Lower leg skin (tissue), 3 donors: ENCODE measurements around the gene PRMT9.

ENCODE experiments used
- CTCF ChIP-seq, 3 donors: fragments of 450-650 bp; IDR thresholded peaks; one replicate each; pipeline ENCODE4 v1.5.1; 2016; ENCODE audit warnings: antibody characterized with exemption in 3 of 3, mild to moderate bottlenecking in 3 of 3, moderate library complexity in 2 of 3
- POLR2A ChIP-seq, 2 donors: fragments of 450-650 bp; IDR thresholded peaks; one replicate each; pipeline ENCODE4 v1.6.1; 2016 to 2017; ENCODE audit warnings: antibody characterized with exemption in 2 of 2, mild to moderate bottlenecking in 1 of 2, moderate library complexity in 1 of 2

- no peak for TF ChIP-seq CTCF (IDR thresholded peaks at IDR 0.05)
- TF ChIP-seq POLR2A (IDR thresholded peaks at IDR 0.05) = no peak
Measured at GRCh38 chr4:147640331-147640730, 43.6 kb downstream of the PRMT9 start.
